T-helper 2 cell treated with Interferon-gamma antibody and Interleukin-4, amounts not matched to agents 100 ng/mL and 5 ng/mL, for 36 hours (primary cell): ENCODE measurements around the gene GGCX. TPM values are rescaled to one million over a fixed set of nuclear protein-coding genes. Genes with fewer than 3 reads are reported as not detected.
"Not testable (repeated sequence)": the region's sequence is repeated elsewhere in the genome, so short reads cannot be mapped to it uniquely, and the experiment has no call there.

ENCODE experiments used
- intact Hi-C: fragments of 100-400 bp; cut with micrococcal nuclease; formaldehyde crosslinking; loops from one replicate; pipeline ENCODE4 v1.15.1; 2023
- total RNA-seq: library from RNA; stranded (reverse); gene quantifications from 2 replicates; pipeline ENCODE4 v1.2.3, GENCODE V29; 2022

GGCX gene
- total RNA-seq, 1 donor from 2014 or later: 21.3 TPM

DNA sequence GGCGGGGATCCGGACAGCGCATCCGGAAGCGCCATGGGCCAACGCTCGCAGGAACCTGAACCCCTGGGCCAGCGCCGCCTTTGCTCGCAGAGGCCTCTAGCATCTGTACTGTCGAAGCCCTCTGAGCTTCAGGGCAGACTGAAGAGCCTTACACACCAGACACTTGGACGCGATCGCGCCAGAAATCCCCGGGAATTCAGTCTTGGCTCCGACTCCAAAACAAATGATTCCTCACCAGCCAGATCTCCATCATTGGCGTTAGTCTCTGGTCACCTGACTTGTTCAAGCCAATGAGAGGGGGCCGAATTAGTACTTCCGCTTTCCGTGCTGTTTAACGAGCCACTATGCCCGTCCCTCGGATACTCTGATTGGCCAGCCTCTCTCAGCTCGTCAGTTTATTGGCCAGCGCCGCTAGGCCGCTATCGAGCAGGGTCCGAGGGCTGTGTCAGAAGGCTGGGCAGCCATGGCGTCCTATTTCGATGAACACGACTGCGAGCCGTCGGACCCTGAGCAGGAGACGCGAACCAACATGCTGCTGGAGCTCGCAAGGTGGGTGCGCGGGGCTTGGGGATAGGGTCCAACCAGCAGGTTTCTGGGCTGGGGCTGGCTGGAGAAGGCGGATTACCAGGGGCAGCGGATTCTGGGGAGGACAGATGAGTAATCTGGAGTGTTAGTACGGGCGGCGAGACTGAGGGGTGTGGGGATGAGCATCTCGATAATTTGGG lies 34.2 kb upstream of the GGCX start, which contains the start of gene RNF181:
TSS of gene RNF181 (plus strand) at position 445 of the 725 bp plus-strand sequence. CDS start at position 464, 19 bp downstream.
- intact Hi-C loops: loop anchor here (1.0 to 2.0 kb wide), 5 partner anchors 11 to 34 kb away; partner anchors contain the start of genes C2orf68, GGCX, USP39 and VAMP5

- intact Hi-C loops: loop anchor here (1.0 to 2.0 kb wide), 5 partner anchors 11 to 34 kb away; partner anchors contain the start of genes C2orf68, GGCX, USP39 and VAMP5
These were observed 33.5 kb upstream of the GGCX start for GRCh38 chr2:85594715-85595300.

- intact Hi-C loops: no loop called here
These were observed 31.7 kb upstream of the GGCX start for GRCh38 chr2:85593023-85593422.

GRCh38 chr2:85592299-85592698 lies 31.0 kb upstream of the GGCX start:
- intact Hi-C loops: not testable (repeated sequence)

- intact Hi-C loops: no loop called here
These were observed 30.3 kb upstream of the GGCX start for GRCh38 chr2:85591563-85591962.

DNA sequence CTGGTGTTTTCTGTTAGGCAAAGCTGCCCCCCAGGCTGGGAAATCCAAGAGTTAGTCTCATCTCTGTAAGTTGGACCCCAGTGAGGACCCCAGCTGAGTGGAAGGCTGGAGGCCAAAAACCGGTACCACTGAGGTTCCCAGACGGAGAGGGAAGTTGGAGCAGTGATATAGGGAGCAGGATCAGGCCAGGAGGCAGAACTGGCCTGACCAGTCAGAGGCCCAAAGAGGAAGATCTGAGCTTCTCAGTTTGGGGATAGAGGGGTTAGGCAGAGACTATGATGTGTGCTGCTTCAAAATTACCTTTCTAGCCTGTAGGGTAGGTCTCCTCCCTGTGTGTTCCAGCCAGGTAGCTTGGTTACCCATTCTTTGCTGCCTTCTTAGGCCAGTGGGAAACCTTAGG lies 29.7 kb upstream of the GGCX start:
- intact Hi-C loops: no loop called here

DNA sequence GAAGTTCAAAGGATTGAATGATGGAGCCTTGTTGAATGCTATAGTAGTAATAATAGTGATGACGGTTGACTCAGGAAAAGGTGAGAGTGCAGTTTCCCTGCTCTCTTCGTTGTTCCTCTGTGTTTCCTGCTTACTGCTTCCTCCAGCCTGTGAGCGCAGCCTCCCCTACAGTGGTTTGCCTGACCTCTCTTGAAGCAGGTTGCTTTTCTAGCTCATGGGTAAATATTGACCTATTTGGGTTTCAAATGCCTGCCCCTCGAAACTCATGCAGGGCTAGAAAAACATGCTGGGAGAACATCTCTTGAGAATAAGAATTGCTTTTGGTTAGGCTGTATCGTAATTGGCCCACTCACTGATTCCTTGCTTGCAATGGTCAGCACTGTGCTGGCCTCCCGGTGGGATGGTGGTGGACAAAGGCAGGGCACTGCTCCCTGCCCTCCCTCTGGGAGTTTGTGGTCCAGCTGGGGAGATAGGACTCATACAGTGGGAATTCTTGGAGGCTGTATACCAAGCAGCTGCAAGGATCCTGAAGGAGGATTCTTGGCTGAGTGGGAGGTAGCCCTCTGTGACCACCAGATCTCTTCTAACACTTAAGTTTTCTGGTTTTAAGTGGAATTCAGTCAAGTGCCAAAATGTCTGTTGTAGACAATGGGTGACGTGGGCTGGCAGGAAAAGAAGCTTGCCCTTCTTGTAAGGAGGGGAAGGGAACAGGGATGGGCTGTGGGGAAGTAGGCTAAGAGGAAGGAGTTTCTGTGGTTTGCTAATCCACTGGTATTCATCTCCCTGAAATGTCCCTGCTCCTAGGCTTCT lies 28.9 kb upstream of the GGCX start:
- intact Hi-C loops: no loop called here

DNA sequence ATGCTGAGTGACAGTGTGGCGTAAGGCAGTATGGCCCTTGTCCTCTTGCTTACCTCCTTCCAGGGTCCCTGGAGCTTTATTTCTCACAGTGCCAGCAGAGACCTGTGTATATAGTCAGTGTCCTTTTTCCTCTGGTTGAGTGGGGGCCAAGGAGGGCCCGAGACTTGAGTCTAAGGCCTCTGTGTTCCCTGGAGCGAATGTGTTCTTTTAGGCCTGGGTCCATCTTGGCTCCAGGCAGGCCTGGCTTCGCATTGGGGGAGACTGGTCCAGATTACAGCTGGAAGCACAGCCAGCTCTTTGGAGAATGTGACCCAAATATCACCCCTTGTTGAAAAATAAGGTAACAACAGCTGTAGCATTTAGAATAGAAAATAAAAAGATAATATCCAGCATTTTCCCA lies 27.9 kb upstream of the GGCX start:
- intact Hi-C loops: no loop called here

DNA sequence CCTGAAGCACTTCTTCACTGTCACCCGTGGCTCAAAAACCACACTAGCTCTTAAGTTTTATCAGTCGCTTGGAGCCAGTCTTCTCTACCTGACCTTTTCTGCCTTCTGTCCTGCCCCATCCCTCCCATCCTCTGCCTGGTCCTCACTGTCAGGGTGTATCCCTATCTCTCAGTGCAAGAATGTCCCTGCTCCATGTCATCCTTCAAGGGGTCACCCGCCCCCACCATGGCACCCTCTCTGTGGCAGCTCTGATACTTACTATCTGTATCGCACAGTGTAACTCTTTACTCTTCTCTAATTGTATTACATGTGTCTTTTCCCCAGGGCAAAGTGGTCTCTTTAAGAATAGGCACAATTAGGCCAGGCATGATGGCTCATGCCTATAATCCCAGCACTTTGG lies 27.4 kb upstream of the GGCX start:
- intact Hi-C loops: no loop called here

GRCh38 chr2:85588236-85588635 lies 26.9 kb upstream of the GGCX start:
- intact Hi-C loops: no loop called here

GRCh38 chr2:85585781-85586105 lies 24.4 kb upstream of the GGCX start:
- intact Hi-C loops: loop anchor here (2.0 kb wide), 1 partner anchor 31 kb away; the partner anchor contains the start of gene USP39

DNA sequence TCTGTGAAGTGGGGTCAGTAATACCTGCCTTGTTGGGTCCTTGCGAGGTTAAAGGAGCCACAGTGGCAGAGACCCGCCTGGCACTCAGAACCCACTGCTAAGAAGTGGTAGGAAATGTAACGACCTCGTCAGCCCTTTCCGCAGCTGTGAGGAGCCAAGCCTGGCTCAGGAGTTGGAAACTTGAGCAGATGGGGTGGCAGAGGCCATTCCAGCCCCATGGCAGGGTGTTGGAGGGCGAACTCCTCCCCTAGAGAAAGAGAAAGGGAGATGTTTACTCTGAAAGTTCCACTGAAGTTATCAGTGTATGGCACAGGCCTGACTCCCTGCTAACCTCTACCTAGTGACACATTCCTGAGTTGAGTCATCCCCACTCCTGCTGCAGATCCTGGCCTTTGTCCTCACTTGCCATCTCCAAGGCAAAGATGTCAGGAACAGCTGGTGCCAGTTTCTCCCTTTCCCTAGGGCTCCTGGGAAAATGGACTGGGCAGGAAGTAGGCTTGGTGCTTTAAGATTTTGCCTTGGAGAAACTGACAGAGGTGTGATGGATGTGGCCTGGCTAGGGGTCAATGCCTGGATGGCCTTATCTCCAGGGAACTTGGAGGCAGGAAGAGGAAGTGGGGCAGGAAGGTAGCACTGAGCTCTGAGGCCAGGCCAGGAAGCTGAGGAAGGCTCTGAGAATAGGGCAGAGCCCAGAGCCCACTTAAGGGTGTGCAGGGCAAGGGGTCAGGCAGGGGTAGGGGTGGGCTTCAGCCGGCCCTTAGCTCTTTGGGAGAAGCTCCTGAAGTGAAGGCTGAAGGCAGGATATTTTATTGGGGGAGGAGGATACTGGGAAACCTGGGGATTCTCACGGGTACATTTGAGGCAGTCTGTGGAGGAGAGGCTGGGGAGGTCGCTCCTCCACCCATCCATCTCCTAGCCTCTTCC lies 23.8 kb upstream of the GGCX start:
- intact Hi-C loops: loop anchor here (1.0 to 2.0 kb wide), 3 partner anchors 10 to 32 kb away; partner anchors contain the start of genes GGCX, RNF181 and USP39

DNA sequence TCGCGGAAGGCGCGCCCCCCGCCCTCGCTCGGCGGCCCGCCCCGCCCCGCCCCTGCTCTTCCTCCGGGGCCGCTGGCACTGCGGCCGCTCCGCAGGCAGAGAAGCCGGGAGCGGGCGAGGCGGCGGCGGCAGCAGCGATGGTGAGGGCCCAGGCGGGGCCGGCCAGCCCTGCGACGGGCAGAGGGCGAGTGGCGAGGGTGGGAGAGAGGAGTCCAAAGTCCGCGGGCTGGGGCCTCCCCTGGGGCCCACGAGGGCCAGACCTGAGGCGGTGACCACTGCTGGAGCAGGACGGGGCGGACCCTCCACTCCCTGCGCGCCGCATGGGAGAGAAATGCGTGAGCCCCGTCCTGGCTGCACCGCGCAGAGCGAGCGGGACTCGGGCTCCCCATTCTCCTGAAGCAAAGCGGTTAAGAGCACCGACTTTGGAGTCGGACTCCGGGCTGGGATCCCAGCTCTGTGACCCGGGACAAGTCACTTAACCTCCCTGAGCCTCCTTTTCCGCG lies 23.1 kb upstream of the GGCX start, which contains the start of gene VAMP5:
TSS of gene VAMP5 (plus strand) at position 78 of the 503 bp plus-strand sequence. CDS start at position 138, 60 bp downstream.
- intact Hi-C loops: loop anchor here (1.0 to 2.0 kb wide), 3 partner anchors 11 to 32 kb away; partner anchors contain the start of genes GGCX, RNF181 and USP39

DNA sequence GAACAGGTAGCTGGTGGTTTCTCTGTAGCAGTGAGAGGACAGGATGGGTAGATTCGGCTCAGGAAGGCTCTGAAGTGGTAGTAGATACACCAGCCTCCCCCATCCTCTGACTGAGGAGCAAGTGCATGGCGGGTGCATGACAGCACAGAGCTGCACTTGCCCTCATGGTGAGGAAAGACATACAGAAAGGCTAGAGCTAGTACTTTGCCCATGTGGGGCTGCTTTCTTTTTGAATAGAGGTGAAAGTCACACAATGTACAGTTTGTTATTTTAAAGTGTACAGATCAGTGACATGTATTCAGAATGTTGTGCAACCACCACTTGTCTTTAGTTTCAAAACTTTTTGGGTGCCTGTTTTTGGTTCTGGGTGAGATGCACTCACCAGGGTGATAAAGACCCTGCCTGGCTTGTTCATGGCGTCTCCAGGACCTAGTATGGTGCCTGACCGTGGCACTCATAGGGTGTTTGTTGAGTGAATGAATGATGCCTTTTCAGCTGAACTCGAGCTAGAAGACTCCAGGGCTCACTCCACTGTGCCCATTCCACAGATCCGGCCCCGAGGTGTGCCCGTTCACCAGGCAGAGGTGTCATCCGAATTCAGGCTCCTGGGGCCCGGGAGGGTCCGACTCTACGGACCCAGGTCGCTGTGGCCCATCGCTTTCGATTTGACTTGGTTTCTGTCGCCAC lies 22.5 kb upstream of the GGCX start:
- intact Hi-C loops: loop anchor here (1.0 to 2.0 kb wide), 3 partner anchors 11 to 33 kb away; partner anchors contain the start of genes GGCX, RNF181 and USP39

- intact Hi-C loops: no loop called here
These were observed 21.2 kb upstream of the GGCX start for GRCh38 chr2:85582492-85582891.

DNA sequence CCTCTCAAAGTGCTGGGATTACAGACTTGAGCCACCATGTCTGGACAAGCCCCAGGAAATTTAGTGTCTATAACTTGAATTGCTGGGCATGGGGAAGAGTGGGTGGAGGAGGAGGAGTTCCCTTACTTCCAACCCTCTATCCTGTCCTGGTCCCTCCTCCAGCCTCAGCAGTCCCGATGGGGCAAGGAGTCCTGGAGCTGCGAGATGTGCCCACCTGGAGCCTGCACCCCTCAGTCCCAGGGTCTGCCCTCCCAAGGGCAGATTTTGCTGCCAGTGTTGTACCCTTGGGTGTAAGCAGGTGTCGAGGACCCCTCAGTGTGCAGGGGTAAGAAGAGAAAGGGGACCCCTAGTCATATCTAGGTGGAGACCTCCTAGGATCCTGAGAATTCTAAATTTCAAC lies 18.9 kb upstream of the GGCX start:
- intact Hi-C loops: no loop called here

GRCh38 chr2:85579266-85579935 lies 18.1 kb upstream of the GGCX start:
- intact Hi-C loops: loop anchor here (2.0 kb wide), 1 partner anchor 15 kb away; the partner anchor contains the start of gene RNF181

- intact Hi-C loops: loop anchor here (2.0 kb wide), 1 partner anchor 16 kb away; the partner anchor contains the start of gene RNF181
These were observed 17.2 kb upstream of the GGCX start for GRCh38 chr2:85578243-85579180.
